ENCODE measurements around the gene HOXC12.

HOXC12 gene

GRCh38 chr12:53995378-53996239, 40.9 kb downstream of the HOXC12 start:
- peak in 1 of 56 donors; percentile 2 for DNase-seq

GRCh38 chr12:53996240-53997203, 41.8 kb downstream of the HOXC12 start:
- no peak for DNase-seq

- DNase-seq = no peak
Observed at GRCh38 chr12:53997204-53998109, 42.8 kb downstream of the HOXC12 start.

GRCh38 chr12:53998110-53998899, 43.6 kb downstream of the HOXC12 start:
- DNase-seq = no peak

GRCh38 chr12:53998900-53999236, 44.2 kb downstream of the HOXC12 start:
- DNase-seq = no peak

GRCh38 chr12:53999559-54000115, 44.9 kb downstream of the HOXC12 start:
- DNase-seq = no peak

GRCh38 chr12:54000116-54001114, 45.7 kb downstream of the HOXC12 start, which contains the start of gene HOXC9:
Gene HOXC9, plus strand, starts transcription at chr12:54000161. Its CDS starts 28 bp downstream, at chr12:54000189.
- no peak for DNase-seq

GRCh38 chr12:54001283-54002187, 46.8 kb downstream of the HOXC12 start:
- no peak for DNase-seq

GRCh38 chr12:54002278-54002914, 47.7 kb downstream of the HOXC12 start:
- no peak for DNase-seq

- no peak for DNase-seq
Observed at GRCh38 chr12:54002915-54003389, 48.2 kb downstream of the HOXC12 start.

- DNase-seq = no peak
Observed at GRCh38 chr12:54003625-54004024, 48.9 kb downstream of the HOXC12 start.

GRCh38 chr12:54004063-54004840, 49.5 kb downstream of the HOXC12 start:
- DNase-seq = no peak

GRCh38 chr12:54004841-54005530, 50.3 kb downstream of the HOXC12 start:
- DNase-seq = no peak

- no peak for DNase-seq
Observed at GRCh38 chr12:54005531-54005852, 50.8 kb downstream of the HOXC12 start.

- peak in 52 of 56 donors; percentile 5 to 87 (median 56) for DNase-seq
Observed at GRCh38 chr12:54005853-54006558, 51.3 kb downstream of the HOXC12 start.
